Right cardiac atrium (tissue), 5 donors: ENCODE measurements around the gene FXYD4. TPM values are rescaled to one million over a fixed set of nuclear protein-coding genes. Genes with fewer than 3 reads are reported as not detected.

Experiments used
- ATAC-seq, 2 donors: fragments of 200-7000 bp; cut with Tn5 transposase; one replicate each; pipeline versions ENCODE4 v1.8.0 to v1.9.1; 2020; ENCODE audit warnings: moderate library complexity in 2 of 2, mild to moderate bottlenecking in 1 of 2
- DNase-seq, 3 donors: peaks; one replicate each; pipeline ENCODE4 v3.0.0-alpha.2; 2020
- H3K27ac ChIP-seq: one replicate; pipeline ENCODE4 v1.5.1; 2013; ENCODE audit warnings: mild to moderate bottlenecking, low read length, control low read depth, moderate library complexity
- H3K27me3 ChIP-seq: one replicate; pipeline ENCODE4 v1.6.1; 2013; ENCODE audit not compliant: control insufficient read depth, insufficient read depth
- H3K4me1 ChIP-seq: one replicate; pipeline ENCODE4 v1.6.1; 2013; ENCODE audit warnings: low read length; ENCODE audit not compliant: control insufficient read depth, insufficient read depth
- H3K4me3 ChIP-seq: one replicate; pipeline ENCODE4 v1.5.1; 2013; ENCODE audit warnings: low read length, control low read depth
- H3K9me3 ChIP-seq: one replicate; pipeline ENCODE4 v1.6.1; 2013; ENCODE audit warnings: low read length; ENCODE audit not compliant: control insufficient read depth
- WGBS: extraction: QIAGEN DNeasy Blood & Tissue Kit; methylation state at CpG from one replicate; pipeline ENCODE4 v1.1.7; 2013; 5-methylcytosine and 5-hydroxymethylcytosine counted together
- intact Hi-C, 4 donors: fragments of 100-400 bp; cut with DNase I; formaldehyde crosslinking; loops; one replicate each; pipeline versions ENCODE4 v1.11.0 to v1.14.0; 2022 to 2023
- polyA plus RNA-seq: library from polyadenylated mRNA; stranded (reverse); fragments of 200-250 nt; gene quantifications from one replicate; pipeline ENCODE4 v1.2.3, GENCODE V29; 2013
- total RNA-seq, 4 donors: library from RNA; stranded (reverse); fragmentation: NEBNext Ultra II Directional; extraction: Animal tissue kit (Norgen Biotek cat#: 25700); gene quantifications; one replicate each; pipeline ENCODE4 v1.2.1, GENCODE V29; 2021
- donor health status: healthy with polysubstance abuse.
- donor health status: DM: no; HTN: yes; CAD: no.
- donor health status: DM: no; HTN: no; CAD: no.
- donor health status: DM: no; HTN: yes; CAD: no; lungs with severe emphysema.
- donor health status: DM: yes; HTN: yes; CAD: no.

FXYD4 gene
- total and polyA plus RNA-seq, 5 donors = not detected

- no peaks in the 10 kb centered on the region for H3K9me3 ChIP-seq
- ATAC-seq = no peak
- H3K4me1 ChIP-seq = peaks cover 2% of the 10 kb centered on the region
- WGBS = 85% methylated on average over 12 of the region's 12 CpGs
- H3K4me3 ChIP-seq = no peak overlapping the region
- intact Hi-C loops = no loop called here
- H3K27ac ChIP-seq = no peak overlapping the region
- no peaks in the 10 kb centered on the region for H3K27me3 ChIP-seq
- DNase-seq = no peak
Measured at GRCh38 chr10:43375401-43376020, 4.1 kb downstream of the FXYD4 start.

- ATAC-seq (peak in 1 of 2 donors; percentile 9), DNase-seq (no peak)
- no peak overlapping the region for H3K27ac ChIP-seq
- peaks cover 2% of the 10 kb centered on the region for H3K4me1 ChIP-seq
- 91% methylated on average over 9 of the region's 9 CpGs for WGBS
- H3K4me3 ChIP-seq = no peak overlapping the region
- intact Hi-C loops = no loop called here
- H3K27me3 ChIP-seq = no peaks in the 10 kb centered on the region
- H3K9me3 ChIP-seq = no peaks in the 10 kb centered on the region
Measured at GRCh38 chr10:43376046-43376635, 4.7 kb downstream of the FXYD4 start.

- DNase-seq (no peak), ATAC-seq (no peak)
- Histone ChIP-seq H3K4me3 (no peak overlapping the region), H3K27ac (no peak overlapping the region), H3K27me3 (no peaks in the 10 kb centered on the region), H3K9me3 (no peaks in the 10 kb centered on the region), H3K4me1 (peaks cover 2% of the 10 kb centered on the region)
- intact Hi-C loops = no loop called here
- WGBS = 45% methylated on average over 2 of the region's 2 CpGs
Measured at GRCh38 chr10:43376828-43377423, 5.5 kb downstream of the FXYD4 start.

- 73% methylated on average over 13 of the region's 13 CpGs for WGBS
- H3K4me3 ChIP-seq = no peak overlapping the region
- DNase-seq (no peak), ATAC-seq (no peak)
- peaks cover 2% of the 10 kb centered on the region for H3K4me1 ChIP-seq
- no peaks in the 10 kb centered on the region for H3K27me3 ChIP-seq
- H3K9me3 ChIP-seq = no peaks in the 10 kb centered on the region
- intact Hi-C loops = no loop called here
- no peak overlapping the region for H3K27ac ChIP-seq
Measured at GRCh38 chr10:43377424-43377883, 6.0 kb downstream of the FXYD4 start.

GRCh38 chr10:43380610-43381222, 9.3 kb downstream of the FXYD4 start:
- intact Hi-C loops = no loop called here
- Histone ChIP-seq H3K4me1 (no peaks in the 10 kb centered on the region), H3K27ac (no peak overlapping the region), H3K27me3 (no peaks in the 10 kb centered on the region), H3K4me3 (no peak overlapping the region), H3K9me3 (no peaks in the 10 kb centered on the region)
- 82% methylated on average over 5 of the region's 5 CpGs for WGBS
- DNase-seq (no peak), ATAC-seq (no peak)

- no peak overlapping the region for H3K4me3 ChIP-seq
- no peak overlapping the region for H3K27ac ChIP-seq
- no peaks in the 10 kb centered on the region for H3K4me1 ChIP-seq
- intact Hi-C loops = no loop called here
- no peaks in the 10 kb centered on the region for H3K27me3 ChIP-seq
- WGBS = 66% methylated on average over 14 of the region's 14 CpGs
- peak in 1 of 2 donors; percentile 6 for ATAC-seq
- DNase-seq = no peak
- no peaks in the 10 kb centered on the region for H3K9me3 ChIP-seq
Measured at GRCh38 chr10:43383204-43383971, 12.0 kb downstream of the FXYD4 start.

GRCh38 chr10:43384252-43385221, 13.1 kb downstream of the FXYD4 start:
- intact Hi-C loops = no loop called here
- Histone ChIP-seq H3K4me1 (no peaks in the 10 kb centered on the region), H3K4me3 (no peak overlapping the region), H3K9me3 (no peaks in the 10 kb centered on the region), H3K27me3 (no peaks in the 10 kb centered on the region), H3K27ac (no peak overlapping the region)
- DNase-seq (peak in 1 of 3 donors; percentile 28), ATAC-seq (peak; percentile 41 to 51)
- 81% methylated on average over 10 of the region's 10 CpGs for WGBS

GRCh38 chr10:43385412-43386004, 14.1 kb downstream of the FXYD4 start:
- no peaks in the 10 kb centered on the region for H3K4me1 ChIP-seq
- no peak overlapping the region for H3K4me3 ChIP-seq
- no peak overlapping the region for H3K27ac ChIP-seq
- DNase-seq (no peak), ATAC-seq (no peak)
- intact Hi-C loops = no loop called here
- no peaks in the 10 kb centered on the region for H3K27me3 ChIP-seq
- H3K9me3 ChIP-seq = no peaks in the 10 kb centered on the region
- 77% methylated on average over 5 of the region's 5 CpGs for WGBS

GRCh38 chr10:43386549-43386948, 15.1 kb downstream of the FXYD4 start:
- H3K4me3 ChIP-seq = no peak overlapping the region
- 92% methylated on average over 4 of the region's 4 CpGs for WGBS
- DNase-seq = no peak
- H3K27me3 ChIP-seq = no peaks in the 10 kb centered on the region
- no peak overlapping the region for H3K27ac ChIP-seq
- intact Hi-C loops = no loop called here
- no peaks in the 10 kb centered on the region for H3K9me3 ChIP-seq
- ATAC-seq = no peak
- no peaks in the 10 kb centered on the region for H3K4me1 ChIP-seq
